HUES48 (cell line): ENCODE results near the gene MYO1H.
"Not testable (repeated sequence)": the region's sequence is repeated elsewhere in the genome, so short reads cannot be mapped to it uniquely, and the experiment has no call there.

ENCODE experiments used
- H3K27ac ChIP-seq: one replicate; pipeline ENCODE4 v1.7.0; 2013; ENCODE audit warnings: low read depth, low read length, inconsistent platforms
- H3K27me3 ChIP-seq: 2 replicates; pipeline ENCODE4 v1.6.1; 2013; ENCODE audit warnings: mild to moderate bottlenecking, low read length; ENCODE audit not compliant: control insufficient read depth, insufficient read depth
- H3K36me3 ChIP-seq: 2 replicates; pipeline ENCODE4 v1.6.1; 2013; ENCODE audit warnings: low read length; ENCODE audit not compliant: control insufficient read depth, insufficient read depth
- H3K4me1 ChIP-seq: 2 replicates; pipeline ENCODE4 v1.6.1; 2013; ENCODE audit warnings: mild to moderate bottlenecking, low read length; ENCODE audit not compliant: control insufficient read depth, insufficient read depth
- H3K4me3 ChIP-seq: 2 replicates; pipeline ENCODE4 v1.5.1; 2013; ENCODE audit warnings: mild to moderate bottlenecking, low read depth, low read length
- H3K9ac ChIP-seq: 2 replicates; pipeline ENCODE4 v1.6.1; 2013; ENCODE audit warnings: mild to moderate bottlenecking, low read depth, low read length, moderate library complexity
- H3K9me3 ChIP-seq: 2 replicates; pipeline ENCODE4 v1.6.1; 2013; ENCODE audit warnings: low read length; ENCODE audit not compliant: control insufficient read depth, insufficient read depth

Gene MYO1H

DNA sequence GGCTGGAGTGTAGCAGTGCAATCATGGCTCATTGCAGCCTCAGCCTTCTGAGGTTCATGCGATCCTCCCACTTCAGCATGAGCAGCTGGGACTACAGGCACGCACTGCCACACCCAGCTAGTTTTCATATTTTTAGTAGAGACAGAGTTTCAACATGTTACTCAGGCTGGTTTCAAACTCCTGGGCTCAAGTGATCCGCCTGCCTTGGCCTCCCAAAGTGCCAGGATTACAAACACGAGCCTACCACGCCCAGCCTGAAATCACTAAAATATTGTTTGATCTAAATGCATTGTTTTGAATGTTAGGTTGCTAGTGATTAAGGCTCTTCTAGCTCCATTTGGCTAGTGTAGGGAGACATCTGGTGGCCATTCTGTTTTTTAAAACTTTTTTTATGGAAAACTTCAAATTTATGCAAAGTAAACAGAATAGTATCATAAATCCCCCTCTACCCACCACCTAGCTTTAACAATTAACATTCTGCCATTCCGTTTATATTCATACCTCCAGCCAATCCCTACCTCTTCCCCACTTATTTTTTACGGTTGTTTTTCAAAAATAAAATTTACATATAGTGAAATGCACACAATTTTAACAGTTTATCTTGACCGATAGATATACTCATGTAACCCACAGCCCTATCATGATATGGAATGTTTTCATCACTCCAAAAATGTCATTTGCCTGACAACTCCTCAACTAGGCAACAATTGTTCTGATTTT lies 37.8 kb downstream of the MYO1H start:
- Histone ChIP-seq H3K4me1 (no peaks in the 10 kb centered on the region), H3K4me3 (no peak overlapping the region), H3K36me3 (no peaks in the 10 kb centered on the region), H3K27me3 (no peaks in the 10 kb centered on the region), H3K27ac (no peak overlapping the region), H3K9ac (no peak overlapping the region), H3K9me3 (no peaks in the 10 kb centered on the region)

DNA sequence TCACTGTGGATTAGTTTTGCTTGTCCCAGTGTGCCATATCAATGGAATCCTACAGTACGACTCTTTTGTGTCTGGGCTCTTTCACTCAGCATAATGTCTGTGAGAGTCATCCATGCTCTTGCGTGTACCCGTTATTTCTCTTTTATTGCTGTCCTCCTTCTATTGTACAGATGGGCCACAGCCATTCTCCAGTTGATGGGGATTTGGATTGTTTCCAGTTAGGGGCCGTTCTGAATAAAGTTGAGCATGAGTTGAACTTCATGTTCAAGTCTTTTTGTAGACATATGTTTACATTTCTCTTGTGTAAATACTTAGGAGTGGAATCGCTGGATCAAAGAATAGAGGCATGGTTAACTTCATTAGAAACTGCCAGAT lies 38.3 kb downstream of the MYO1H start:
- no peak overlapping the region for H3K9ac ChIP-seq

DNA sequence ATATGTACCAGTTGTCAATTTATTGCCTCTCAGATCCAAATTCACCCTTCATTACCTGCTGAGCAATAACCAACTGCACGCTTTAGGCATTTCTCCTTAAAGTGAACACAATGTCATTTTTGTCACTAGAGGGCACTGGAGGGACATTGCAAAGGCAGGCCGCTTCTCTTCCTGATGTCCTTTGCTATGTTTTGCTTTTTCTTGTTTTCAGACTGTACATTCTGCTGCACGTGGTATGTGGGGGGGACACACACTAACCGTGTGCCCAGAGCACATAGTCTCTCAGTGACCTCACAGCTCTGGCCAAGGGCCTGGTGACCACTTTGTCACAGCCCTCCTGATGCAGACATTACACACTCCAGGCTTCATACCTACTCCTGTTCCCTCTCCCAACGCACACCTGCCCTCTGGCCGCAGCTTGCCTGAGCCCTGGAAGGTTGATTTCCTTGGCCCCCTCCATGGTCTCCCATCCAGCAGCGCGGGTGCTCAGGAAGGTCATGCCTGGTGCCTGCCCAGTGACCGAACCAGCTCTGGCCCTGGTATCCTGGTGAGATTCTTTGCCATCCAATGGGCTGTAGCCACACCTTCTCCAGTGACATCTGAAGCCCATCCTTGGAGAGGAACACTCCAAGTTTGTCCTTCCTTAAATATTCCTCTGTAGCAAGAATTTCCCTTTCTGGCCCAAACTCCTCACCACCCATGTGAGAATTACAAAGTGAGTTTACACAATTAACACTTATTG lies 39.9 kb downstream of the MYO1H start:
- H3K27ac ChIP-seq = no peak overlapping the region
- H3K4me1 ChIP-seq = no peaks in the 10 kb centered on the region
- H3K9me3 ChIP-seq = no peaks in the 10 kb centered on the region
- no peaks in the 10 kb centered on the region for H3K36me3 ChIP-seq
- H3K4me3 ChIP-seq = no peak overlapping the region
- H3K9ac ChIP-seq = no peak overlapping the region
- H3K27me3 ChIP-seq = no peaks in the 10 kb centered on the region

More for the DNA sequence above, 38.3 kb downstream of the MYO1H start:
- Histone ChIP-seq H3K4me1 (no peaks in the 10 kb centered on the region), H3K36me3 (no peaks in the 10 kb centered on the region), H3K27ac (no peak overlapping the region), H3K9me3 (no peaks in the 10 kb centered on the region), H3K27me3 (no peaks in the 10 kb centered on the region), H3K4me3 (no peak overlapping the region)

DNA sequence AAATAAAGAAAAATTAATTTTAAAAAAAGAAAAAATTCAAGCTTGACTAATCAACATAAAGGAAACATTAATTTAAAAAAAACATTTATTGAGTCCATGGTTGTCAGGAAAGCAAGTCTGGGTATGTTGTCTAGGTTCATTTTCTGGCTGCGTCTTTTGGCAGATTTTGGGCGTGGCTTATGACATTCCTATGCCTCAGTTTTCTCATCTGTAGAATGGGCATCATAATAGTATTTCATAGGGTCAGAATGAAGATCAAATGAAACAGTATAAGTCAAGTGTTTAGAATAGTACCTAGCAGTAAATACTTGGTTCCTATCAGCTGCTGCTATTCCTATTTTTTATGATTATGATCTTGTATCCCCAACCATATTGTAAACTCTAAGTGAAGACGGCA lies 40.5 kb downstream of the MYO1H start:
- H3K27ac ChIP-seq = no peak overlapping the region
- H3K36me3 ChIP-seq = no peaks in the 10 kb centered on the region
- H3K9ac ChIP-seq = no peak overlapping the region
- H3K9me3 ChIP-seq = no peaks in the 10 kb centered on the region
- H3K27me3 ChIP-seq = no peaks in the 10 kb centered on the region
- H3K4me3 ChIP-seq = no peak overlapping the region
- H3K4me1 ChIP-seq = no peaks in the 10 kb centered on the region

DNA sequence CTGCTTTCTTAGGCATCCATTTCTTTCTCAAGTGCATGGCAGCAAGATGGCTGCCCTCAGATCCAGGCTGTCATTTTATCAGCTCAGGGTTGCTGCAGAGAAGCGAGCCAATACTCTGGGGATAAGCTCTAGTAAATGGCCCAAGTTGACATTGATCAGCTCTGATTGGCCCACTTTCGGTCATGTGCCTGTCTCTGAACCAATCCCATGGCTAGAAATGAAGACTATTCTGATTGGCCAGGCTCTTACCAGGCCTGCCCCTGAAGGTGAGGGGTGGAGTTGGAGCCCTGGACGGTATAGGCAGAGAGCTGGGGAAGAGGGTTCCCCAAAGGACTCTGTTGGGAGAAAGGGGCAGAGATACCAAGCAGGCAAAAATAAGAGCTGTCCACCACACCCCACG lies 41.4 kb downstream of the MYO1H start:
- Histone ChIP-seq H3K27ac (no peak overlapping the region), H3K9me3 (no peaks in the 10 kb centered on the region), H3K9ac (no peak overlapping the region), H3K27me3 (no peaks in the 10 kb centered on the region), H3K36me3 (no peaks in the 10 kb centered on the region), H3K4me3 (no peak overlapping the region), H3K4me1 (no peaks in the 10 kb centered on the region)

DNA sequence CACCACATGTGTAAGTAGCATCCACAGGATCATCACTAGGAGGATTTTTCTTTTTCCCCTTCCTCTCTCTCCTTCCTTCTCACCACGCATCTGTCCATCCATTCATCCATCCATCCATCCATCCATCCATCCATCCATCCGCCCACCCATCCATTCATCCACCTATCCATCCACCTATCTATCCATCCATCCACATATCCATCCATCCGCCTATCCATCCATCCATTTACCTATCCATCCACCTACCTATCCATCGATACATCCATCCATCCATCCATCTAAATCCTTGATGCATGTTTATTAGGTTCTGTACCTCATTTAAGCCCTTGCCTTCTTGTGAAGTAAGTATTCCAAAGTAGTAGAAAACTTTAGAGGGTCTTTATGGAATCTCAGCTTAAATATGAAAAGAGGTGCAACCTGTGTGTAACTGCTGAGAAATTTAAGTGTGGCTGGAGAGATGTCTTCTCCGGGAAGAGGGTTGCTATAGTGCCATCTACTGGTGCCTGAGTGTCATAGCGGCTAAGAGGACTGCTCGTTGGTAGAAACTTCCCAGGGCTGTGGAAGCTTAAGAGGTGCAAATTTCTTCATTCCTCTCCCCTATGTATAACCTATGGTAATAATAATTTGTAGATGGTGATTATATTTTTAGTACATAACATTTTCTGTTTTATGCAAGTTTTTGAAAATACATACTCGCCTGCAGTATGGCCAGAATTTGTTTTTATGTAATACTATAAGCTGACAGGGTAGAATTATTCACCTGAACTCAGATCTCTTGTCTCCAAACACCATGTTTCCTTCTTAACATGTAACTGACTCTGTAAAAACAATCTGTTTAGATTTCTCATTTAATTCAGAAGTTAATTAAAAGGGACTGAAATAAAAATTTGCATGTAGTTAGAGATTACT lies 46.0 kb downstream of the MYO1H start:
- H3K9ac ChIP-seq = no peak overlapping the region
- no peak overlapping the region for H3K27ac ChIP-seq
- H3K9me3 ChIP-seq = no peaks in the 10 kb centered on the region
- no peak overlapping the region for H3K4me3 ChIP-seq
- no peaks in the 10 kb centered on the region for H3K27me3 ChIP-seq
- H3K4me1 ChIP-seq = no peaks in the 10 kb centered on the region
- no peaks in the 10 kb centered on the region for H3K36me3 ChIP-seq

DNA sequence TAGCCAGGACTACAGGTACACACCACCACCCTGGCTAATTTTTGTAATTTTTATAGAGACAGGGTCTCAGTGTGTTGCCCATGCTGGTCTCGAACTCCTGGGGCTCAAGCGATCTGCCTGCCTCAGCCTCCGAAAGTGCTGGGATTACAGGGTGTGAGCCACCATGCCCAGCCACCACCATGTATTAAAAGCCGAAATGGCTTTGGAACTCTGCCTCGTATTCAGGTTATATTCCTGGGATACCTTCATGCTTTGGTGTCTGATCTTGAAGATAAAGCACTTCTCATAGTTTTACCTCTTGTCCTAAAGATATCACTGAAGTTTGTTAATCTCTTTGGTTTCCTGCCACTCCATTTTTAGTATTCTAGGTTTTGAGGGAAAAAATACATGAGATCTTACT lies 47.2 kb downstream of the MYO1H start:
- Histone ChIP-seq H3K4me3 (no peak overlapping the region), H3K4me1 (no peaks in the 10 kb centered on the region), H3K27ac (no peak overlapping the region), H3K9ac (no peak overlapping the region), H3K27me3 (no peaks in the 10 kb centered on the region), H3K36me3 (no peaks in the 10 kb centered on the region), H3K9me3 (no peaks in the 10 kb centered on the region)

DNA sequence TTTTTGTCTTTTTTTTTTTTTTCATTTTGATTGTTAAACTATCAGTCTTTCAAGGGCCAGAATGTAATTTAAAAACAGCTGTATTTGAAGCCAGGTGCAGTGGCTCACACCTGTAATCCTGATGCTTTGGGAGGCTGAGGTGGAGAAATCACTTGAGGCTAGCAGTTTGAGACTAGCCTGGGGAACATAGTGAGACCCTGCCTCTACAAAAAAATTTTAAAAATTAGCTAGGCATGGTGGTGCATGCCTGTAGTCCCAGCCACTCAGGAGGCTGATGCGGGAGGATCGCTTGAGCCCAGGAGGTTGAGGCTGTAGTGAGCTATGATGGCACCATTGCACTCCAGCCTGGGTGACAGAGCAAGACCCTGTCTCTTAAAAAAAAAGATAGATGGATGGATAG lies 57.1 kb downstream of the MYO1H start:
- not testable (repeated sequence) for H3K9ac ChIP-seq, H3K4me1 ChIP-seq, H3K27me3 ChIP-seq, H3K4me3 ChIP-seq, H3K27ac ChIP-seq, H3K9me3 ChIP-seq, H3K36me3 ChIP-seq

DNA sequence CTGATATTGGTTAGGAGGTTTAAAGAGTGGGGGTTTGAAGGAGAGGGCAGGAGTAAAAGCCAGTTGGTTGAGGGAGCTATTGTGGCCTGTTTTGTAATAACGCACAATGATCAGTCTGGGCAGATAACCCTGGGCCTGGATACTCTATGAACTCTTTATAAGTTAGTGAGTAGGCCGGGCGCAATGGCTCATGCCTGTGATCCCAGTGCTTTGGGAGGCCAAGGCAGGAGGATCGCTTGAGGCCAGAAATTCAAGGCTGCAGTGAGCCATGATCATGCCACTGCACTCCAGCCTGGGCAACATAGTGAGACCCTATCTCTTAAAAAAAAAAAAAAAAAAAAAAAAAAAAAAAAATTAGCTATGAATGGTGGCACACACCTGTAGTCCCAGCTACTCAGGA lies 58.4 kb downstream of the MYO1H start:
- not testable (repeated sequence) for H3K9ac ChIP-seq, H3K9me3 ChIP-seq, H3K36me3 ChIP-seq, H3K4me1 ChIP-seq, H3K27me3 ChIP-seq, H3K27ac ChIP-seq, H3K4me3 ChIP-seq

DNA sequence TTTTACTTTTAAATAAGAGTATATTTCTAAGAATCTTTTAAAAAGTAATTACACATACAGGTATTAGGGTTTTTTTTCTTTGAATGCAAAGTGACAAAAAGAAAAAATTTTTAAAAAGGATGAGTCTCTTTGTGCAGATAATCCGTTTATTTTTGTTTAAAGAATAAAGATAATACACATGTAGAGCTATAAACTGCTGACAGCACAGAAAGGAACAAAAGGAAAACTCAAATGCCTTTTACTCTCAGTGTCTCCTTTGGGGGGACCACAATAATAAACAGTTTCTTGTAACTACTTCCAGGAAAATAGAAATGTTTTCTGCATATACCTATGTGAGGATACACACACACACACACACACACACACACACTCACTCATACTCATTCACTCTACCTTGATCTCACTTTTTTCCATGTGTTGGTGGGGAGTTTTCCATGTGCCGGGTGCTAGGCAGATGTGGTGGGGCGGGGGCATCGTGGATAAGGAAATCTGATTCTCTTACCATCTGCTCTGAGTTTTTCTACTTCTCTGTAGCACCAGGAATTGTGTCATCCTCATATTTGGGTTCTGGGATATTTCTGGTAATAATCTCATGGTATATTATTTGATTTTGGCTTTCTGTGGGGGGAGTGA lies 71.3 kb downstream of the MYO1H start:
- no peaks in the 10 kb centered on the region for H3K36me3 ChIP-seq
- H3K9ac ChIP-seq = no peak overlapping the region
- no peak overlapping the region for H3K4me3 ChIP-seq
- no peaks in the 10 kb centered on the region for H3K9me3 ChIP-seq
- no peaks in the 10 kb centered on the region for H3K27me3 ChIP-seq
- no peak overlapping the region for H3K27ac ChIP-seq
- no peaks in the 10 kb centered on the region for H3K4me1 ChIP-seq
